ENCODE results near the gene CDH13. TPM values are rescaled to one million over a fixed set of nuclear protein-coding genes. Genes with fewer than 3 reads are reported as not detected.

CDH13 gene
- total and polyA plus RNA-seq, 2 of the 8 experiments (the other 6 are each of a cell fraction or from before 2014, with no cell fraction given), result 2.3 to 2.4 TPM

DNA sequence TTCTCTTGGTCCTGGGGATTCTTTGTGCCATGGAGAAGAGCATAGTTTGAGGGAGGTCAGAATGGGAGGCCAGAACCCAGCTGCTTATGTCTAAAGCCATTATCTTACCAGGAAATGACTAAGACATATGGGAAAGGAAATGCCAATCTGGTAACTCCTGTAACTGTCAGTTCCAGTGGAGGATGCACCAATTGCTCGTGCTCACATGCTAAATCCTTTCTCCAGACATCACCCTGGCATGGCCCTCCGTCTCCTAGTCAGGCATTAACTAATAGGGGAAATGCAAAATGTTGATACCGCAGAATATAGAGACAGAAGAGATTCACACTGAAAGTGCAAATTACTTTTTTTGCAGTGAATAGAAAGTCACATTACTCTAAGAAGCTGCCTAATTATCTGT, 925.5 kb downstream of the CDH13 start (continued):
- TF ChIP-seq, protein P1, sequence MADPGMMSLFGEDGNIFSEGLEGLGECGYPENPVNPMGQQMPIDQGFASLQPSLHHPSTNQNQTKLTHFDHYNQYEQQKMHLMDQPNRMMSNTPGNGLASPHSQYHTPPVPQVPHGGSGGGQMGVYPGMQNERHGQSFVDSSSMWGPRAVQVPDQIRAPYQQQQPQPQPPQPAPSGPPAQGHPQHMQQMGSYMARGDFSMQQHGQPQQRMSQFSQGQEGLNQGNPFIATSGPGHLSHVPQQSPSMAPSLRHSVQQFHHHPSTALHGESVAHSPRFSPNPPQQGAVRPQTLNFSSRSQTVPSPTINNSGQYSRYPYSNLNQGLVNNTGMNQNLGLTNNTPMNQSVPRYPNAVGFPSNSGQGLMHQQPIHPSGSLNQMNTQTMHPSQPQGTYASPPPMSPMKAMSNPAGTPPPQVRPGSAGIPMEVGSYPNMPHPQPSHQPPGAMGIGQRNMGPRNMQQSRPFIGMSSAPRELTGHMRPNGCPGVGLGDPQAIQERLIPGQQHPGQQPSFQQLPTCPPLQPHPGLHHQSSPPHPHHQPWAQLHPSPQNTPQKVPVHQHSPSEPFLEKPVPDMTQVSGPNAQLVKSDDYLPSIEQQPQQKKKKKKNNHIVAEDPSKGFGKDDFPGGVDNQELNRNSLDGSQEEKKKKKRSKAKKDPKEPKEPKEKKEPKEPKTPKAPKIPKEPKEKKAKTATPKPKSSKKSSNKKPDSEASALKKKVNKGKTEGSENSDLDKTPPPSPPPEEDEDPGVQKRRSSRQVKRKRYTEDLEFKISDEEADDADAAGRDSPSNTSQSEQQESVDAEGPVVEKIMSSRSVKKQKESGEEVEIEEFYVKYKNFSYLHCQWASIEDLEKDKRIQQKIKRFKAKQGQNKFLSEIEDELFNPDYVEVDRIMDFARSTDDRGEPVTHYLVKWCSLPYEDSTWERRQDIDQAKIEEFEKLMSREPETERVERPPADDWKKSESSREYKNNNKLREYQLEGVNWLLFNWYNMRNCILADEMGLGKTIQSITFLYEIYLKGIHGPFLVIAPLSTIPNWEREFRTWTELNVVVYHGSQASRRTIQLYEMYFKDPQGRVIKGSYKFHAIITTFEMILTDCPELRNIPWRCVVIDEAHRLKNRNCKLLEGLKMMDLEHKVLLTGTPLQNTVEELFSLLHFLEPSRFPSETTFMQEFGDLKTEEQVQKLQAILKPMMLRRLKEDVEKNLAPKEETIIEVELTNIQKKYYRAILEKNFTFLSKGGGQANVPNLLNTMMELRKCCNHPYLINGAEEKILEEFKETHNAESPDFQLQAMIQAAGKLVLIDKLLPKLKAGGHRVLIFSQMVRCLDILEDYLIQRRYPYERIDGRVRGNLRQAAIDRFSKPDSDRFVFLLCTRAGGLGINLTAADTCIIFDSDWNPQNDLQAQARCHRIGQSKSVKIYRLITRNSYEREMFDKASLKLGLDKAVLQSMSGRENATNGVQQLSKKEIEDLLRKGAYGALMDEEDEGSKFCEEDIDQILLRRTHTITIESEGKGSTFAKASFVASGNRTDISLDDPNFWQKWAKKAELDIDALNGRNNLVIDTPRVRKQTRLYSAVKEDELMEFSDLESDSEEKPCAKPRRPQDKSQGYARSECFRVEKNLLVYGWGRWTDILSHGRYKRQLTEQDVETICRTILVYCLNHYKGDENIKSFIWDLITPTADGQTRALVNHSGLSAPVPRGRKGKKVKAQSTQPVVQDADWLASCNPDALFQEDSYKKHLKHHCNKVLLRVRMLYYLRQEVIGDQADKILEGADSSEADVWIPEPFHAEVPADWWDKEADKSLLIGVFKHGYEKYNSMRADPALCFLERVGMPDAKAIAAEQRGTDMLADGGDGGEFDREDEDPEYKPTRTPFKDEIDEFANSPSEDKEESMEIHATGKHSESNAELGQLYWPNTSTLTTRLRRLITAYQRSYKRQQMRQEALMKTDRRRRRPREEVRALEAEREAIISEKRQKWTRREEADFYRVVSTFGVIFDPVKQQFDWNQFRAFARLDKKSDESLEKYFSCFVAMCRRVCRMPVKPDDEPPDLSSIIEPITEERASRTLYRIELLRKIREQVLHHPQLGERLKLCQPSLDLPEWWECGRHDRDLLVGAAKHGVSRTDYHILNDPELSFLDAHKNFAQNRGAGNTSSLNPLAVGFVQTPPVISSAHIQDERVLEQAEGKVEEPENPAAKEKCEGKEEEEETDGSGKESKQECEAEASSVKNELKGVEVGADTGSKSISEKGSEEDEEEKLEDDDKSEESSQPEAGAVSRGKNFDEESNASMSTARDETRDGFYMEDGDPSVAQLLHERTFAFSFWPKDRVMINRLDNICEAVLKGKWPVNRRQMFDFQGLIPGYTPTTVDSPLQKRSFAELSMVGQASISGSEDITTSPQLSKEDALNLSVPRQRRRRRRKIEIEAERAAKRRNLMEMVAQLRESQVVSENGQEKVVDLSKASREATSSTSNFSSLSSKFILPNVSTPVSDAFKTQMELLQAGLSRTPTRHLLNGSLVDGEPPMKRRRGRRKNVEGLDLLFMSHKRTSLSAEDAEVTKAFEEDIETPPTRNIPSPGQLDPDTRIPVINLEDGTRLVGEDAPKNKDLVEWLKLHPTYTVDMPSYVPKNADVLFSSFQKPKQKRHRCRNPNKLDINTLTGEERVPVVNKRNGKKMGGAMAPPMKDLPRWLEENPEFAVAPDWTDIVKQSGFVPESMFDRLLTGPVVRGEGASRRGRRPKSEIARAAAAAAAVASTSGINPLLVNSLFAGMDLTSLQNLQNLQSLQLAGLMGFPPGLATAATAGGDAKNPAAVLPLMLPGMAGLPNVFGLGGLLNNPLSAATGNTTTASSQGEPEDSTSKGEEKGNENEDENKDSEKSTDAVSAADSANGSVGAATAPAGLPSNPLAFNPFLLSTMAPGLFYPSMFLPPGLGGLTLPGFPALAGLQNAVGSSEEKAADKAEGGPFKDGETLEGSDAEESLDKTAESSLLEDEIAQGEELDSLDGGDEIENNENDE (IDR thresholded peaks at IDR 0.05; ENCODE audit: insufficient replicate concordance, low read length), result no peak
- TF ChIP-seq FOSL1 (IDR thresholded peaks at IDR 0.05; ENCODE audit: insufficient read depth, low read depth, low read length) (no peak), RNF2 (IDR thresholded peaks at IDR 0.05; ENCODE audit: borderline replicate concordance, low read depth, low read length, missing control alignments, poor library complexity, severe bottlenecking) (no peak), SP4 (IDR thresholded peaks at IDR 0.05; ENCODE audit: low read length) (no peak)
